HCT116 (cell line): ENCODE data around the gene ANP32D. TPM values are rescaled to one million over a fixed set of nuclear protein-coding genes. Genes with fewer than 3 reads are reported as not detected.

Experiments used
- ATAC-seq: fragments of 200-7000 bp; cut with Tn5 transposase; 2 replicates; pipeline ENCODE4 v1.9.1; 2020; ENCODE audit warnings: mild to moderate bottlenecking, moderate library complexity
- BruUV-seq: library from RNA; stranded (reverse); fragments of 400-500 nt; replicated peaks from 2 replicates; lab custom pipeline; 2021; lab: Mats Ljungman, UMichigan
- CTCF ChIA-PET: fragments of 300-600 bp; sonication (Branson Sonifier 250); formaldehyde crosslinking; loops from one replicate; lab custom pipeline; 2021; ENCODE audit warnings: antibody characterized with exemption; lab: Charles Lee
- POLR2A ChIA-PET: fragments of 300-600, 350-600 bp; sonication (Branson Sonifier 250); formaldehyde crosslinking; loops from one replicate; lab custom pipeline; 2021; ENCODE audit warnings: antibody characterized with exemption; lab: Charles Lee
- RAD21 ChIA-PET, 2 experiments: fragments of 300-600 bp; sonication (Branson Sonifier 250); formaldehyde crosslinking; loops; one replicate each; lab custom pipeline; 2023; ENCODE audit warnings: low total read pairs in 2 of 2; ENCODE audit not compliant: uncharacterized antibody in 2 of 2, unreplicated experiment in 2 of 2, low non-redundant PET in 1 of 2; lab: Charles Lee
- DNase-seq: peaks from one replicate; pipeline ENCODE4 v3.0.0-alpha.2; 2010; ENCODE audit warnings: low read depth, low spot score
- H2AFZ ChIP-seq: fragments of 200-600 bp; shearing (Covaris generic), sonication (generic); 2 replicates; pipeline ENCODE4 v1.6.1; 2017; ENCODE audit warnings: low read depth, mixed run types, mixed read lengths, antibody characterized with exemption, low read length; ENCODE audit not compliant: poor library complexity, severe bottlenecking
- H3K27ac ChIP-seq: 2 replicates; pipeline ENCODE4 v1.5.1; 2012; ENCODE audit warnings: low read depth, low read length
- H3K27me3 ChIP-seq: fragments of 200-600 bp; sonication (generic); 2 replicates; pipeline ENCODE4 v1.6.1; 2016; ENCODE audit warnings: mixed run types, low read length, mixed read lengths; ENCODE audit not compliant: insufficient read depth
- H3K36me3 ChIP-seq, 2 experiments: fragments of 200-500 bp in 1 of 2; fragments of 200-600 bp in 1 of 2; sonication (Bioruptor generic) in 1 of 2; sonication (generic) in 1 of 2; 2 replicates each; pipeline versions ENCODE4 v1.5.1 to v1.6.1; 2014 to 2016; ENCODE audit warnings: low read length in 2 of 2, inconsistent platforms in 1 of 2, mixed read lengths in 1 of 2, mixed run types in 1 of 2; ENCODE audit not compliant: insufficient read depth in 2 of 2, control insufficient read depth in 1 of 2
- H3K4me1 ChIP-seq, 2 experiments: fragments of 200-600 bp in 1 of 2; sonication (generic) in 1 of 2; 2 replicates each; pipeline versions ENCODE4 v1.5.1 to v1.6.1; 2012 to 2017; ENCODE audit warnings: low read length in 2 of 2, inconsistent platforms in 1 of 2, mild to moderate bottlenecking in 1 of 2, mixed read lengths in 1 of 2, mixed run types in 1 of 2, moderate library complexity in 1 of 2; ENCODE audit not compliant: insufficient read depth in 2 of 2, control insufficient read depth in 1 of 2
- H3K4me2 ChIP-seq: fragments of 200-600 bp; sonication (generic); 2 replicates; pipeline ENCODE4 v1.6.1; 2017; ENCODE audit warnings: mixed run types, low read length, mixed read lengths
- H3K4me3 ChIP-seq, 2 experiments: fragments of 200-600 bp in 1 of 2; sonication (generic) in 1 of 2; replicated peaks in 1 of 2; 2 replicates each; pipeline ENCODE4 v1.5.1; 2011 to 2016; ENCODE audit warnings: low read length in 2 of 2, control low read depth in 1 of 2, low read depth in 1 of 2, mild to moderate bottlenecking in 1 of 2, mixed read lengths in 1 of 2, mixed run types in 1 of 2
- H3K79me2 ChIP-seq: fragments of 200-600 bp; sonication (generic); 2 replicates; pipeline ENCODE4 v1.6.1; 2017; ENCODE audit warnings: mild to moderate bottlenecking, mixed run types, low read length, moderate library complexity, mixed read lengths; ENCODE audit not compliant: insufficient read depth
- H3K9ac ChIP-seq: fragments of 200-600 bp; sonication (generic); 2 replicates; pipeline ENCODE4 v1.6.1; 2016; ENCODE audit warnings: low read length, mixed read lengths
- H3K9me2 ChIP-seq: fragments of 200-600 bp; sonication (generic), shearing (Covaris generic); 2 replicates; pipeline ENCODE4 v1.6.1; 2017; ENCODE audit warnings: mixed run types, mild to moderate bottlenecking, moderate library complexity; ENCODE audit not compliant: insufficient read depth
- H3K9me3 ChIP-seq, 2 experiments: fragments of 200-500 bp in 1 of 2; fragments of 200-600 bp in 1 of 2; sonication (Bioruptor generic) in 1 of 2; sonication (generic) in 1 of 2; 2 replicates each; pipeline ENCODE4 v1.6.1; 2014 to 2017; ENCODE audit warnings: low read length in 2 of 2, mixed read lengths in 2 of 2, inconsistent platforms in 1 of 2, low read depth in 1 of 2, mild to moderate bottlenecking in 1 of 2, mixed run types in 1 of 2, moderate library complexity in 1 of 2; ENCODE audit not compliant: control insufficient read depth in 1 of 2, insufficient read depth in 1 of 2
- H4K20me1 ChIP-seq: fragments of 200-600 bp; sonication (generic), shearing (Covaris generic); 2 replicates; pipeline ENCODE4 v1.6.1; 2017; ENCODE audit warnings: mixed run types, mild to moderate bottlenecking, moderate library complexity; ENCODE audit not compliant: insufficient read depth
- CEBPB ChIP-seq: IDR thresholded peaks from 2 replicates; pipeline ENCODE4 v1.6.1; 2012; ENCODE audit warnings: low read depth
- EGR1 ChIP-seq: IDR thresholded peaks from 2 replicates; pipeline ENCODE4 v1.6.1; 2012; ENCODE audit warnings: low read depth
- ELF1 ChIP-seq: IDR thresholded peaks from 2 replicates; pipeline ENCODE4 v1.6.1; 2012; ENCODE audit warnings: low read depth, borderline replicate concordance
- EZH2 ChIP-seq: fragments of 200-600 bp; sonication (generic); IDR thresholded peaks from 2 replicates; pipeline ENCODE4 v1.6.1; 2017; ENCODE audit warnings: antibody characterized with exemption, mixed run types
- EZH2phosphoT487 ChIP-seq: fragments of 200-600 bp; IDR thresholded peaks from 2 replicates; pipeline ENCODE4 v1.6.1; 2018; ENCODE audit warnings: antibody characterized with exemption, borderline replicate concordance
- POLR2A ChIP-seq: IDR thresholded peaks from 2 replicates; pipeline ENCODE4 v1.7.0; 2011; ENCODE audit warnings: borderline replicate concordance; ENCODE audit not compliant: insufficient read depth, insufficient read length; ENCODE audit errors: extremely low read depth
- POLR2AphosphoS5 ChIP-seq: IDR thresholded peaks from 2 replicates; pipeline ENCODE4 v1.6.1; 2011; ENCODE audit warnings: mild to moderate bottlenecking, low read depth, low read length, moderate library complexity
- RAD21 ChIP-seq: IDR thresholded peaks from 2 replicates; pipeline ENCODE4 v1.6.1; 2012; ENCODE audit warnings: low read depth, mild to moderate bottlenecking
- SIN3A ChIP-seq: IDR thresholded peaks from 2 replicates; pipeline ENCODE4 v1.6.1; 2012; ENCODE audit warnings: low read depth
- SP1 ChIP-seq: IDR thresholded peaks from 2 replicates; pipeline ENCODE4 v1.6.1; 2012; ENCODE audit warnings: low read depth
- SRF ChIP-seq: IDR thresholded peaks from 2 replicates; pipeline ENCODE4 v1.6.1; 2012; ENCODE audit warnings: low read depth
- TCF7L2 ChIP-seq: IDR thresholded peaks from 2 replicates; pipeline ENCODE4 v1.7.0; 2011; ENCODE audit warnings: borderline replicate concordance, inconsistent platforms; ENCODE audit not compliant: insufficient read depth, insufficient read length; ENCODE audit errors: extremely low read depth
- ZNF274 ChIP-seq: fragments of 200-500 bp; sonication (Bioruptor generic); IDR thresholded peaks from 2 replicates; pipeline ENCODE4 v1.6.1; 2014; ENCODE audit warnings: mild to moderate bottlenecking, low read depth, low read length, inconsistent platforms
- intact Hi-C: fragments of 100-400 bp; cut with micrococcal nuclease; formaldehyde crosslinking; loops from 2 replicates; pipeline ENCODE4 v1.10.0; 2022
- total RNA-seq: library from RNA; stranded (reverse); gene quantifications from one replicate; pipeline ENCODE4 v1.2.1, GENCODE V29; 2021; ENCODE audit not compliant: unreplicated experiment
- TF ChIP-seq, protein P1 (sequence below): IDR thresholded peaks from 2 replicates; pipeline ENCODE4 v1.6.1; 2012
- TF ChIP-seq, protein P2 (sequence below): IDR thresholded peaks from 2 replicates; pipeline ENCODE4 v1.6.1; 2011; ENCODE audit warnings: mild to moderate bottlenecking, low read length, moderate library complexity; ENCODE audit not compliant: insufficient replicate concordance; ENCODE audit errors: extremely low read depth
- TF ChIP-seq, protein P3 (sequence below), 3 experiments: fragments of 200-600 bp in 1 of 3; sonication (generic) in 1 of 3; IDR thresholded peaks in 2 of 3; conservative IDR thresholded peaks in 1 of 3; 2 replicates each; pipeline ENCODE4 v1.5.1; 2012 to 2017; ENCODE audit warnings: low read depth in 2 of 3, low read length in 2 of 3, antibody characterized with exemption in 1 of 3, borderline replicate concordance in 1 of 3, control low read depth in 1 of 3, mild to moderate bottlenecking in 1 of 3, mixed read lengths in 1 of 3, mixed run types in 1 of 3, moderate library complexity in 1 of 3; ENCODE audit not compliant: insufficient read depth in 1 of 3

ANP32D gene
- total RNA-seq, 1 experiment from 2014 or later = not detected

DNA sequence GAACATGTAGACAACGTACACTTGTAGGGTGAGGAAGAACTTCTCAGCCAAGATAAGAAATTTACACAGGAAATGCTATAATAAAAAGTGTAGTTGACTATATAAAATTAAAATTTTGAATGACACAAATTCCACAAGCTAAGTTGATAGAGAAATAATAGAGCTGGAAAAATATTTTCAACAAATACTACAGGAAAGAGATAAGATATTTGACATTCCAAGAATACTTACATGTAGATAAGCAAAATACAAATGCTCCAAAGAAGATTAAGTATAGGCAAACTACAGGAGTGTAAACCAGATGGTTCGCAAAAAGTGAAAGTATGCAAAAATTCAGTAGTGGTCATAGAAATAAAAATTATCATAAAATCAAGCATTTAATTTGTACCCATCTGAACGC lies 49.2 kb upstream of the ANP32D start:
- no peak for DNase-seq
- POLR2A ChIA-PET = no interaction called here
- H3K9ac ChIP-seq = no peak overlapping the region
- H3K4me1 ChIP-seq = no peaks in the 10 kb centered on the region
- TF ChIP-seq SIN3A (no peak), POLR2AphosphoS5 (no peak), ZNF274 (no peak), ELF1 (no peak), CEBPB (no peak), SP1 (no peak), SRF (no peak), EGR1 (no peak), POLR2A (no peak), EZH2 (no peak), RAD21 (no peak)
- TF ChIP-seq, protein P1, sequence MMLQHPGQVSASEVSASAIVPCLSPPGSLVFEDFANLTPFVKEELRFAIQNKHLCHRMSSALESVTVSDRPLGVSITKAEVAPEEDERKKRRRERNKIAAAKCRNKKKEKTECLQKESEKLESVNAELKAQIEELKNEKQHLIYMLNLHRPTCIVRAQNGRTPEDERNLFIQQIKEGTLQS = no peak
- H3K27me3 ChIP-seq = peaks cover 4% of the 10 kb centered on the region; the same call in 1 of the 2 replicates
- RAD21 ChIA-PET = no interaction called here
- CTCF ChIA-PET = no interaction called here
- no peaks in the 10 kb centered on the region for H3K79me2 ChIP-seq
- intact Hi-C loops = no loop called here
- H3K4me3 ChIP-seq = no peak overlapping the region
- no peaks in the 10 kb centered on the region for H3K36me3 ChIP-seq
- H3K9me2 ChIP-seq = no peaks in the 10 kb centered on the region
- no peak overlapping the region for H2AFZ ChIP-seq
- no peak overlapping the region for H3K27ac ChIP-seq
- no peak for ATAC-seq
- no peak overlapping the region for H3K4me2 ChIP-seq
- H3K9me3 ChIP-seq = no peaks in the 10 kb centered on the region
- no peaks in the 10 kb centered on the region for H4K20me1 ChIP-seq
- no TSS peak for BruUV-seq

DNA sequence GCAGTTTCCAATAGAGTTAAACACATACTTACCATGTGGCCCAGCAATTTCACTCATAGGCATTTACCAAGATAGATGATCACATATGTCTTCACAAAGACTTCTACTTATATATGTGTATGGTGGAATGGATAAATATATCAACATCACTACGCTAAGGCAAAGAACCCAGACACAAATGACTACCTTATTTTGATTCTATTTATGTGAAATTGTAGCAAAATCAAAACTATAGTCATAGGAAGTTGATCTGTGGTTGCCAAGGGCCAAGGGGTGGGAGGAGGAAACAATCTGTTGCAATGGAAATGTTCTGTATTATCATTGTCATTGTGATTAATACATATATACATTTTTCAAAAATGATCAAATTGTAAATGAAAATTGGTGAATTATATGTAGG lies 47.7 kb upstream of the ANP32D start:
- no peak overlapping the region for H3K27ac ChIP-seq
- H4K20me1 ChIP-seq = no peaks in the 10 kb centered on the region
- RAD21 ChIA-PET = no interaction called here
- CTCF ChIA-PET = no interaction called here
- H2AFZ ChIP-seq = no peak overlapping the region
- BruUV-seq = no TSS peak
- POLR2A ChIA-PET = no interaction called here
- no peaks in the 10 kb centered on the region for H3K9me3 ChIP-seq
- intact Hi-C loops = no loop called here
- H3K27me3 ChIP-seq = peaks cover 4% of the 10 kb centered on the region; the same call in 1 of the 2 replicates
- no peak overlapping the region for H3K4me3 ChIP-seq
- ATAC-seq = no peak
- H3K4me2 ChIP-seq = no peak overlapping the region
- H3K9me2 ChIP-seq = no peaks in the 10 kb centered on the region
- DNase-seq = no peak
- H3K79me2 ChIP-seq = no peaks in the 10 kb centered on the region
- no peak overlapping the region for H3K9ac ChIP-seq
- no peaks in the 10 kb centered on the region for H3K4me1 ChIP-seq
- no peaks in the 10 kb centered on the region for H3K36me3 ChIP-seq
- TF ChIP-seq, protein P2, sequence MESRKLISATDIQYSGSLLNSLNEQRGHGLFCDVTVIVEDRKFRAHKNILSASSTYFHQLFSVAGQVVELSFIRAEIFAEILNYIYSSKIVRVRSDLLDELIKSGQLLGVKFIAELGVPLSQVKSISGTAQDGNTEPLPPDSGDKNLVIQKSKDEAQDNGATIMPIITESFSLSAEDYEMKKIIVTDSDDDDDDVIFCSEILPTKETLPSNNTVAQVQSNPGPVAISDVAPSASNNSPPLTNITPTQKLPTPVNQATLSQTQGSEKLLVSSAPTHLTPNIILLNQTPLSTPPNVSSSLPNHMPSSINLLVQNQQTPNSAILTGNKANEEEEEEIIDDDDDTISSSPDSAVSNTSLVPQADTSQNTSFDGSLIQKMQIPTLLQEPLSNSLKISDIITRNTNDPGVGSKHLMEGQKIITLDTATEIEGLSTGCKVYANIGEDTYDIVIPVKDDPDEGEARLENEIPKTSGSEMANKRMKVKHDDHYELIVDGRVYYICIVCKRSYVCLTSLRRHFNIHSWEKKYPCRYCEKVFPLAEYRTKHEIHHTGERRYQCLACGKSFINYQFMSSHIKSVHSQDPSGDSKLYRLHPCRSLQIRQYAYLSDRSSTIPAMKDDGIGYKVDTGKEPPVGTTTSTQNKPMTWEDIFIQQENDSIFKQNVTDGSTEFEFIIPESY = no peak
- no peak for TF ChIP-seq SRF
- TF ChIP-seq POLR2A = no peak
- TF ChIP-seq SIN3A = no peak
- TF ChIP-seq ZNF274 = no peak
- TF ChIP-seq POLR2AphosphoS5 = no peak
- TF ChIP-seq EZH2 = no peak
- TF ChIP-seq EZH2phosphoT487 = no peak
- TF ChIP-seq TCF7L2 = no peak
- TF ChIP-seq ELF1 = no peak
- TF ChIP-seq, protein P3, sequence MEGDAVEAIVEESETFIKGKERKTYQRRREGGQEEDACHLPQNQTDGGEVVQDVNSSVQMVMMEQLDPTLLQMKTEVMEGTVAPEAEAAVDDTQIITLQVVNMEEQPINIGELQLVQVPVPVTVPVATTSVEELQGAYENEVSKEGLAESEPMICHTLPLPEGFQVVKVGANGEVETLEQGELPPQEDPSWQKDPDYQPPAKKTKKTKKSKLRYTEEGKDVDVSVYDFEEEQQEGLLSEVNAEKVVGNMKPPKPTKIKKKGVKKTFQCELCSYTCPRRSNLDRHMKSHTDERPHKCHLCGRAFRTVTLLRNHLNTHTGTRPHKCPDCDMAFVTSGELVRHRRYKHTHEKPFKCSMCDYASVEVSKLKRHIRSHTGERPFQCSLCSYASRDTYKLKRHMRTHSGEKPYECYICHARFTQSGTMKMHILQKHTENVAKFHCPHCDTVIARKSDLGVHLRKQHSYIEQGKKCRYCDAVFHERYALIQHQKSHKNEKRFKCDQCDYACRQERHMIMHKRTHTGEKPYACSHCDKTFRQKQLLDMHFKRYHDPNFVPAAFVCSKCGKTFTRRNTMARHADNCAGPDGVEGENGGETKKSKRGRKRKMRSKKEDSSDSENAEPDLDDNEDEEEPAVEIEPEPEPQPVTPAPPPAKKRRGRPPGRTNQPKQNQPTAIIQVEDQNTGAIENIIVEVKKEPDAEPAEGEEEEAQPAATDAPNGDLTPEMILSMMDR (IDR thresholded peaks at IDR 0.05 in 2 of 3, conservative IDR thresholded peaks at IDR 0.05 in 1 of 3; ENCODE audit: borderline replicate concordance in 1 of 3, insufficient read depth in 1 of 3, low read depth in 2 of 3, low read length in 2 of 3) = no peak
